DMS 273 (cell line): ENCODE measurements around the gene MGMT.
A peak's percentile ranks its signal among the peaks of the same experiment; 100 is the strongest.

ENCODE experiments used
- DNase-seq: peaks from one replicate; lab custom pipeline; 2025; ENCODE audit not compliant: unreplicated experiment; lab: John Stamatoyannopoulos, UW

MGMT gene

DNA sequence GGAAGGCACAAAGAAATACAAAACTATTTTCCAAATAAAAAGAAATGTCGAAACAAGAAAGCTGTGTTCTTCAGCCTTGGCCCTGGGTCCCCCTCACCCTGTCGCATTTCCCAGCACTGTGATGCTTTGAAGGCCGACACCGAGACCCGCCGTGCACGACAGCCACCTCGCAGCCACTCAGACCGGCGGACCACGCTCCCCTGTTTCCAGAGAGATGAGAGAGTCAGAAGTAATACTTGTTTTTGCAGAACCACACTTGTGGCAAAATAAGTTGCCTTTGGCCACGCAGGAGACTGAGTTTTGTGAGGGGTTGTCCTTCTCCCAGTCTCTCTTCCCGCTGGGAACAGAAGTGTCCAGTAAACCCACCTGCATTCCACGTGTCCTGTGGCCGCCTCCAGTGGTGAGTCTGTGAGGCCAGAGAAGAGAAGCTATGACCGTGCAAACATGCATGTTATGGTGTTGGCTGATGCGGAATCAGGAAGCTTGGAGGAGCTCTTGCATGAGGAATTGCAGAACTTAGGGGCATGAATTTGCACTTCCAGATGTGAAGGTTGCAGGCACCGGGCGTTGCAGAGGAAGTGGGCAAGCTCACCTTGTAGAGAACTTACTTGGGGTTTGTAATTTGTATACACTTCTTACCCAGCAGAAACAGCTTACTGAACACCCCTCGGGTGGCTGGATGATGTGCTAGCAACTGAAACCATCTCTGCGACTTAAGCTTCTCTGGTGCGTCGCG, 302.5 kb downstream of the MGMT start:
- DNase-seq: no peak

DNA sequence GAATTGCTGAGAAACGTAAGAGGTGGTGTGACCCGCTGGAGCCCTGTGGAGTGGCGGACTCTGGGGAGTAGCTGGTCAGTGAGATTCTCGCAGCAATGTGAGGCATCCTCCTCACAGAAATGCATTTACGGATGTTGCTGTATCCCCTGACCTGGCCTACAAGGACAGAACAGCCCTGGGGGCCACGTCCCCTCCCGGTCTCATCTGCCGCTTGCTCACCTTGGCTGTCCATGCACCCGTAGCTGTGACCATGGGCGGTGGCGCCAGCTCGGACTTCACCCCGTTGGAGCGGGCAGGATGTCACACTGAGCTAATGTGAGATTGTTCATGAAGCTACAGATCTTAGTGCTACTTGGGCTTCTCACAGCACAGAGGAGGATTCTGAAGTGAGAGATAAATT, 303.2 kb downstream of the MGMT start:
- DNase-seq: no peak

DNA sequence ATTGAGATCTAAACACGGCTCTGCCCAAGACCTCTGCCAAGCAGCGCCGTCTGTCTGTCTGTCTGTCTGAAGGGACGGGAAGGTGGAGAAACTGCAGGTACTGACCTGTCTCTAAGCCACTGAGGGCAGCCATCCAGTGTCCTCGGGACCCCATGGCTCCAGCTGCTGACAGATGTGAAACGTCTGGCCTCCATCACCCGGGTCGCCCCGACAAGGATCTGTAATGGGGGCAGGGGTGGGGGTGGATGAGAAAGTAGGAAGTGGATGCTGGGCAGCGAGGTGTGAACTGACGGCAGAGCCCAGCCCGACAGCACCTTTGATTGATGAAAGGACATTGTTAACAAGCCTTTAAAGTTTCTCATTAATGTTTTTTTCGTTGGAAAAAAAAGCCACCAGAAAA, 304.0 kb downstream of the MGMT start:
- no peak for DNase-seq

DNA sequence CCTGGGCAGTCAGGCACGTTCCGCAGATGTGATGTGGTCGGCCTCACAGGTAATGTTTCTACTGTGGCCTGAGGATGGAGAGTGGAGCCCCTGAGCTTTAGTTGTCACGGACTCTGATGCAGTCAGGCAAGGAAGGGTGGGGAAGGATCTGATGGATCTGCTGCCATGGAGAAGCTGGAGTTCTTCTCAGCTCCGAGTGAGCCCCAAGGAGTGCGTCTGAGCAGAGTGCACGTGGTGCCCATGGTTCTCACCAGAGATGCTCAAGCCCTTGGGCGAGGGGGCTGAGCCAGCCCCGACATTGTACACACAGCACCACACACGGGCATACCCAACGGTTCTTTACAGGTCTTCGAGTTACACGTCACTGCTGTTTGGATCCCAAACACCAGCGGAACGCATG, 304.5 kb downstream of the MGMT start:
- DNase-seq: no peak

DNA sequence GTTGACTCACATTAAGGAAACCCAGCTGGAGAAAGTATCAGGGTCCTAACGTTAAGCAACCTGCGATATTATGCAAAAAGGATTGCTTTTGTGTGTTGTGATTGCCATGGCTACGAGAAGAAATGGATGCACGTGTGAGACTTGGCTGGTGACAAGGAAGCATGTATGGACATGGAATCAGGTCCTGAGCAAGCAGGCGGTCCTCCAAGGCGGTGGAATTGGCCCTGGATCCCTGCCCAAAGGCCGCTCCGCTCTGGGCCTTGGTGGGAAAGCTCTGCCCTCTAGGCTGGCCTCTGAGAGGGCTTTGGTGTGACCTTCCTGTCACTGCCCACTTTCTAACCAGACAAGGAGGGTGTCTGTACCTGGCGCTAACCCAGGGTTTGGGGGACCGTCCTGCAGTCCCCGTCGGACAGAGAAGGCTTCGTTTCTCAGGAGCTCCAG, 305.0 kb downstream of the MGMT start:
- no peak for DNase-seq

DNA sequence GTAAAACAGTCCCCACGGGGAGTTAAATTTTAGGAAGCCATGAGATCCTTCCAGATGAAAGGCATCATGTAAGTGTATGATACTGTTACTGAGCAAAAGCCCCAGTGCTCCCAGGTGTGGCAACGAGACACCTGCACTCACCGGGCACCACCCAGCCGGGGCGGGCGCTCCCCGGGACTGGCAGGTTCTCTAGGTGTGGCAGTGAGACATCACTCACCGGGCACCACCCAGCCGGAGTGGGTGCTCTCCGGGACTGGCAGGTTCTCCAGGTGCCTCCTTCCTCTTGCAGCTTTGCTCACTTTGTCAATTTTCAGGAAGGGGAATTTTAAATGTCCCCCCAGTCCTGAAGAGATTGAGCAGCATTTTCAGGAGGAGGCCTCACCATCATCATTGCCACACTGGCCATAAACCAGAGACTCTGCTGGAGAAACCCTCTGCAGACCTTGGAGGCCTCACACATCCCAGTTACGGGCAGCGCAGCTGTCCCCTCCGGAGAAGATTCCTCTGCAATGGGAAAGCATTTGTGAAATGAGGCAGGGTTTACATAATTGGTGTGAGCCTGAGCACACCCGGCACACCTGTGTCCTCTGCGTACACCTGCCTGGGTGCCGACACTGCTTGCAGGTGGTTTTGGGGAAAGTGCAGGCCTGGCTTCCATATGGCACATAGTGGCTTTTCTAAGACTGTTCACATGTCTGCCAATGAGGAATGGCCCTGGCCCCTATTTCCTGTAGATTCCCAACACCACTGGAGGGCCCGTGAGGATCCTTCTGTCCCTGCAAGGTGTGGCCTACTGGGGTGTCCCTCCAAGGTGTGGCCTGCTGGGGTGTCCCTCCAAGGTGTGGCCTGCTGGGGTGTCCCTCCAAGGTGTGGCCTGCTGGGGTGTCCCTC, 305.7 kb downstream of the MGMT start:
- no peak for DNase-seq

DNA sequence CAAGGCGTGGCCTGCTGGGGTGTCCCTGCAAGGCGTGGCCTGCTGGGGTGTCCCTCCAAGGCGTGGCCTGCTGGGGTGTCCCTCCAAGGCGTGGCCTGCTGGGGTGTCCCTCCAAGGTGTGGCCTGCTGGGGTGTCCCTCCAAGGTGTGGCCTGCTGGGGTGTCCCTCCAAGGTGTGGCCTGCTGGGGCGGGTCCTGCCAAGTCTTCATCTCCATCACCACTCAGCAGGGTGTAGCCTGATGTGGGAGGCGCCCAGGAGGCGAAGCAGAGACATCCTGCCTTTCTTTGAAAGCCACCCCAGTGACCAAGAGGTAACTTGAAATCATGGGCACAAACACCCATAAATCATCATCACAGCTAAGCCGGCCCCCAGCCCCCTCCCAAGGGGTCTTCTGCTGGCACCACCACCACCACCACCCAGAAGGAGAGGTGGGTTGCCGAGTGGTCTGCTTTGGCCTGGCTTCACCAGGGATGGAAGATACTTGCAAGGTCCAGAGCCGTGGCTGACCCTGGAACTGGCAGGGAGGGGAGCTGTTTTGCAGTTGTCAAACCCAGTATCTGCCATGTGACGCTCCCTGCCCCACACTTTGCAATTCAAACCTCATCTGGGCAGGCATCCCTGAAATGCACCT, 306.4 kb downstream of the MGMT start:
- DNase-seq: no peak

DNA sequence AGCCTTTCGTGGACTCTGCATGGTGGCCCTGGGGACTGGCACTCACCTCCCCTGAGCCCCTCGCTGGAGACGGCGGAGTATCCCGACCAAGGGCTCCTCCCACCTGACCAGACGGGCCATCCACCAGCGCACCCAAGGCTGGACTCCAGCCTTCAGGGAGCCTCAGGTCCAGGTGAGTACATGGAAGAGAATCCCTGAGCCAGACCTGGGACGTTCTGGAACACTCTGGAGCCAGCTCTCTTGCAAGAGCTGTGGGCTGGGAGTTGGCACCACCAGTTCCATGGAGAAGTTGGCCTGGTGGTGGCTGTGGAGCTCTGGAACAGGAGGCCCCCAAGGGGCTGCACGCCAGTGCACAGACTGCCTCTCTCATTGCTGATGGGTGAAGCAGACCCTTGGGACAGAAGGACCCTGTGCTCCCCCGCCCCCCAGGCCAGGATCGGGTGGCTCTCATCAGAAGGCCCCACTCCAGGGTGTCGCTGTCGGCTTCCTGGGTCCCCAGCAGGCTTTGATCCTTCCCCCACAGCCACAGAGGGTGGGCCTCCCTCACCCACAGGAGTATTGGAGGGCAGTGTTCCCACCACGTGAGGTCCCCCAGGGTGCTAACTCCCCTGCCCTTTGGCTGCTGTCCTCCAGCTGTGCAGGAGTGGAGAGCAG, 307.2 kb downstream of the MGMT start:
- no peak for DNase-seq

DNA sequence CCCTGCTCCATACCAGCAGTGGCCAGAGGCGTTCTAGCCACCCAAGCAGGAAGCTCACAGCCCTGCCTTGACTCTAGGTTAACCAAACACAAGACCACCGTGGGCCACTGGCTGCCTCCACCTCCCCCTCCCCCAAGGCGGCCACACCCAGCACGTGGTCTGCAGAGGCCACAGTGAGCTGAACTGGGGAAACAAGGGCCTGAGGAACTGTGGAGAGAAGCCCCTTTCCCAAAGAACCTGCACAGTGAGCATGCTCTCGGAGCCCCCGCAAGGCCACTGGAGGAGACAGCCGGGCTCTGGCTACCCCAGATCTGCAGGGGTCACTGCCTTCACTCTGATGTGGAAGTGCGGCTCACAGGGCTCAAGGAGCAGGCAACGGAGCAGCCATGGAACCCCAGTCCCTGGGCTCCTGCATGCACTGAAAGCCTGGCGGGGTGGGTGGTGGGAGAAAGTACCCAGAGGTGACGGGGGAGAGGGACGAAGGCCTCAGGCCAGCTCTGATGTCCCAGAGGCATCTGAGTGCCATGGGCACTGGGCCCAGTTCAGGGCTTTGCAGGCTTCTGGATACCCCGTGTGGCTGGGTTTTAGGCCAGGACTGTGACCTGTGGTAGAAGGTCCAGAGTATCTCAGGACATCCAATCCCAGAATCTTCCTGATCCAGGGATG, 307.8 kb downstream of the MGMT start:
- DNase-seq: no peak

DNA sequence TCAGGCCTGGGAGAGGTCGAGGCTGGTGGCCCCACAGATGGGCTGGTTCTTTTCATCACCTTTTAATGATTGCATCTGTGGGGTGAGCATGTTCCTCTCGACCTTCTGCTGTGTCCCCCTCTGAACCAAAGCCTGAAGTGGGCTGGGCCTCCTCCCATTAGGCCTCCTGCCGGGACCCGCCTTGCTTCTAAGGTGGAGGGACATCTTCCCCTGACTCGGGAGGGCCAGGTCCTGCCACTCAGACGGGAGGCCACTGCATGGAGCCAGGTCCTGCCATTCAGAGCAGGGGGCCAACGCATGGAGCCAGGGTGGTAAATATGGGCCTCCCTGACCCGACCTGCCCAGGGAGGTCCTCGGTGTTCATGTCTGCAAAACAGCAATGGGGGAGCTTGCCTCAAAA, 308.6 kb downstream of the MGMT start:
- no peak for DNase-seq

DNA sequence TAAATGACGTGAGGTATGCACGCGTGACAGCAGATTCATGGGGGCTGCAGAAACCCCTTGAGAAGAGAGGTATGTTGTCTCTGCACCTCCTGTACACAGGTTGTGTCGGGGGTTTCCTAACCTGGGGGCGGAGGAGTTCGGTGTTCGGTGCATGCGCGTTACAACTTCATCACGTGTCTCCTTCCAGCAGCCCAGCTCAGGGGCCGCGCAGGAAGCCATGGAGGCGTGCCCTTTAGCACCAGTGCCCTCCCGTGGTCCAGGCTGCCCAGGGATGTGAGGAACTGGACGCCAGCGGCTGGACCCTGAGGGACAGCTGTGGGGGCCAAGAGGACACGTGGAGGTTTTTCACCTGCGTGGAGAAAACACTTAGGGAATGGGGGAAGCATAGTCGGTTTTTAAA, 310.6 kb downstream of the MGMT start:
- DNase-seq: no peak

DNA sequence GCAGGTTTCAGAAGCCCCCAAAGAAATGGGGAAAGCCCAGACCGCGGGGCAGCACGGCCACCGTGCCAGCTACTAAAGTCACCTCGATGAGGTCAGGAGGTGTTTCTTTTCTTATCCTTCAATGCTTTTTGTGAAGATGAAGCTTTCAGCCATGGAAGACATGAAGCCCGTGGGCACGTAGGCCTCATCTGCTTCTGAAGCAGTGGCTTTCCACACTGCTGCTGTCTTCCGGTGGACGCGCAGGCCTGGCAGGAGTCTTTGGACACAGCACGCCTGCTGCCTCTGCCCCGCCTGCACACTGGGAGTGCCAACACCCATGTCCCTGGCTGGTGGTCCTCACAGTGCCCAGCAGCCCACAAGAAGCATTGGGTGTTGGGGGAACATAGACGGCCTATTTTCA, 311.5 kb downstream of the MGMT start:
- DNase-seq: no peak

DNA sequence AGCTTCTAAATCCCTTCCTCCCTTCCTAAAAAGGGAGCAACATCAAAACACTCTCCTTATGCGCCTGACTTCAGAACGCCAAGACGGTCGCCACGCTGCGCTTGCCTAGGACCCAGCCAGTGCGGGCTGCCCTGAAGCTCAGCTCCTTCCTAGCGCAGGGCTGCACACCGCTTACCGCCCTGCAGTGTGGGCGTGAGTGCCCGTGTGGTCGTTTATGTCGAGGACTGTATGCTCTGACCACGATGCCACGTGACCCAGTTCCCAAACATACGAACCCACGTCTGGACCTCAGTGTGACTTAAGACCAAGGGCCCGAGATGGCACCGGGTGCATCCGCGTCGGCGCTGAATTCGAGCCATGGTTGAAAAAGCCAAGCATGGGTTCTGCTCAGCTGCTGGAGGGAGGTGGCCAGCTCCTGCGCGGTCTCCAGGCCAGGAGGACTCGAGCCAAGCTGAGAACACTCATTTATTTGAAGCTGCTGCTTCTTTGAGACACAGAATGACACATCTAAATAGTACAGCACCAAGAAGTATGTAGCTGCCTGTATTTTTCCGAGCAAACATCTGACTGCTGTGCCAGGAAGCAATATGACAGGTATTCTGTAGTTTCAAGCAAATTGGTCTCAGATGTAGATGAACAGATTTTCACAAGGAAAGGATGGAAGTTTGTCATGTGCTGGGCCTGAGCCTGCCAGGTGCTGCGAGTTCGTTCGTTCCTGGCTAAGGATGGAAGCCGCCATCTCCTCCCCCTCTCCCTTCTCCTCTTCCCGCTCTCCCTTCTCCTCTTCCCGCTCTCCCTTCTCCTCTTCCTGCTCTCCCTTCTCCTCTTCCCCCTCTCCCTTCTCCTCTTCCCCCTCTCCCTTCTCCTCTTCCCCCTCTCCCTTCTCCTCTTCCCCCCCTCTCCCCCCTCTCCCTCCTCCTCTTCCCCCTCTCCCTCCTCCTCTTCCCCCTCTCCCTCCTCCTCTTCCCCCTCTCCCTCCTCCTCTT, 312.4 kb downstream of the MGMT start:
- no peak for DNase-seq

DNA sequence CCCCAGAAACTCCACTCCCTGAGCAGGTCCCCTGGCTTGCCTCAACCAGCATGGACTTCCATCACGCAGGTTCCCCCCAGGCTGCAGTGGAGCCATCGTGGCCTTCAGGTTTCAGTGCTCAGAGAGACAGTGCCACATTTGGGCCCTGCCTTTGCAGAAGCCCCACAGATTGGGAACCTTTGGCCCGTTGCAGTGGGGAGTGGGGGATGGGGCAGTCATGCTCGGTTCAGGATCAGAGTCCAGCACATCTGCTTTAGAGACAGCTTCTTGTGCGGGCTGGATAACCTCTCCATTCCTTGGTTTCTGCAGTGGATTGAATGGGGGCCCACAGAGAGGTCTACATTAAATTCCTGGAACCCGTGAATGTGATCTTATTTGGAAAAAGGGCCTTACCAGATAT, 313.2 kb downstream of the MGMT start:
- no peak for DNase-seq

DNA sequence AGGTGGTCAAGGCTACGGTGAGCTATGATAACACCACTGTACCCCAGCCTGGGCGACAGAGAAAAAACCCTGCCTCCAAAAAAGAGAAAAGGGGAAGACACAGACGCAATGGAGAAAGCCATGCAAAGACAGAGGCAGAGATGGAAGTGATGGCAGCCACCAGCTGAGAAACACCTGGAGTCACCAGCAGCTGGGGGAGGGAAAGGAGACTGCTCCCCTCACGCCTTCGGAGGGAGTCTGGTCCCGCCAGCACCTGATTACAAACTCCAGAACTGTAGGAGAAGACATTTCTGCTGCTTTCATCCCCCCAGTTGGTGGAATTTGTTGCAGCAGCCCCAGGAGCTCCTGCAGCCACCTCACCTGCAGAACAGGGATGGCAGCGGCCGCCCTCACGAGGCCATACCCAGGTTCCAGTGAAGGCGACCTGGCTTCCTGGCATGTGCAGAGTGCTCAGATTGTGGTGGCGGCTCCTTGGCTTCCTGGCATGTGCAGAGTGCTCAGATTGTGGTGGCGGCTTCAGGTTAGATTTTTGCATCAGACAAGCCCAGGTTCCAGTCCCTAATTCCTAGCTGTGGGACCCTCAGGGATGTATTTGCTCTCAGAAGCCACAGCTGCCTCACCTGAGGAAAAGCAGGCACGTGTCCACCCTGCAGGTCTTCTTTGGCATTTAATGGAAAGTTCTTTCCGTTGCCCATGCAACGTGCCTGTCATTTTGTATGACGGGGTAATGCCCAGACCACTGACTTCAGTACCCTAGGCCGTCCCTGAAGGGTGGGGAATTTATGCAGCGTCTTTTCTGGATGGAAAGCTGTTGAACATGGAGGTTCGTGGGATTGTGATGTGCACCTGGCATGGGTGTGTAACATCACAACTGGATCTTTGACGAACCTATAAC, 314.1 kb downstream of the MGMT start:
- no peak for DNase-seq

DNA sequence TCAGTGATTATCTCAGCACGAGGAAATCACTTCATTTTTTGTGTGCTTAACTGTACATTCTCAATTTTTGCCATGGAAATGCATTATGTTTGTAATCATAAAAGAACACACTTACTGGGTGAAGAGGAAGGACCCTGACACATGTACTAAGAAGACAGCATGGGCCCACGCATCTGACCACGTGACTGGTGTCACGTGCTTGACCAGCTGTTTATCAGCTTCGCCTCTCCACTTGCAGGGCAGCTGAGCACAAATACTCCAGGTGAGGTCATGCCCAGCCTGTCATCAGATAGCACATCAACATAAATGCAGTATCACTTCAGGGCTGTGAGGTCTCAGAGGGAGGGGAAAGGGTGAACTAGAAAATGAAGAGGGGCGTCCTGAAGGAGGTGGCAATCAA, 317.2 kb downstream of the MGMT start:
- DNase-seq: peak; percentile 47

DNA sequence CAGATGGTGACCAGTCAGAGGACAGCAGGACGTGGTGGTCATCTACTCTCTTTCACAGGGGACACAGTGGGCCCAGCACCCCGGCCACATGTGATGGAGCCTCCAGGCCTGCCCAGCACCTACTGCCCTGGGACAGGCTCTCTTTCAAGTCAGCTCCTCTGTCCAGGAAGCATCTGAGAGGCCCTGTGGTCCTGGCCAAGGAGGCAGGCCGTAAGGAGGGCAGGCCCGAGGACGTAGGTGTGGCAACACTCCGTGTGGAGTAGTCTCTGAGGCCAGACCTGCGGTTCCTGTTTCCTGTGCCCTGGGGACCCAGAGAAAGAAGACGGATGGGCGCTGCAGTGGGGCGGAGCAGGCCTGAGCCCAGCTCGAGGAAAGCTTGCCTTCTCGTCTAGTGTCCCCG, 317.9 kb downstream of the MGMT start:
- no peak for DNase-seq

DNA sequence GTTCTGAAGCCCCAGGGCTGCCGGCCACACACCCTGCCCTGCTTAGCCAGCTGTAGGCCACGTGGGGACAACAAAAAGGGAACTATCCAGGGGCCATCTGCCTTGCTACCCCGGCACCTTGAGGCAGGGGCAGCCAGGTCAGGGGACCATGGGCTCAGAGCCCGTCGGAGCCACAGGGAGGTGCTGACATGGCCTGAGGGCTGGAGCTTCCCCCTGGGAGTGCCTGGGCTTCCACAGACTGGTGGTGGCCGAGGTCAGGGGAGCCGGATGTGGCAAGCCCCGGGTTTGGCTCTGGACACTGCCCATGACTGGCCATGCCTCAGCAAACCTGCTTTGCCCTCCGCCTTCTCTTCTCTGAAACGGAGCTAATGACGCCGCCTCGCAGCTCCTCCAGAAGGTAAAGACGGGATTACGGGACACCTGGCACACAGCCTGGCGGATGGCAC, 318.5 kb downstream of the MGMT start:
- DNase-seq: peak; percentile 46

DNA sequence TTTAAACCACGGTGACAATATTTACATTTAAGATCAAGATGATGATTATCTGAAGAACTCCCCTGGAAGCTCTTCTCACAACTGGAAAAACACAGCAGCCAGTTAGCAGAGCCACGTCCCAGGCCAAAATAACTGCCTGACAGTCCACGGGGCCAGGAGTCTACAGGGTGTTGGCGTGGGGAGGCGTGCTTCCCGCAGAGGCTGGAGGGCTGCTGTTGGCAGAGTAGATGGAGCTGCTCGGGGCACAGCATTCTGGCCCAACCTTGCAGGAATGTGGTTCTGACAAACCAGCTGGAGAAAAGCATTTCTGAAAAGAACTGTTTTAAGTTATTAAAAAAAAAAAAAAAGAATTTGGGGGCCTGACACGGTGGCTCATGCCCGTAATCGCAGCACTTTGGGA, 319.2 kb downstream of the MGMT start:
- no peak for DNase-seq
